HG03159 (cell line): ENCODE measurements around the gene PRDM16.

Experiments used
- ATAC-seq: cut with Tn5 transposase; IDR thresholded peaks from one replicate; pipeline ENCODE4 v1.9.1; 2021; ENCODE audit warnings: mild to moderate bottlenecking, moderate library complexity; ENCODE audit not compliant: unreplicated experiment

The PRDM16 gene

DNA sequence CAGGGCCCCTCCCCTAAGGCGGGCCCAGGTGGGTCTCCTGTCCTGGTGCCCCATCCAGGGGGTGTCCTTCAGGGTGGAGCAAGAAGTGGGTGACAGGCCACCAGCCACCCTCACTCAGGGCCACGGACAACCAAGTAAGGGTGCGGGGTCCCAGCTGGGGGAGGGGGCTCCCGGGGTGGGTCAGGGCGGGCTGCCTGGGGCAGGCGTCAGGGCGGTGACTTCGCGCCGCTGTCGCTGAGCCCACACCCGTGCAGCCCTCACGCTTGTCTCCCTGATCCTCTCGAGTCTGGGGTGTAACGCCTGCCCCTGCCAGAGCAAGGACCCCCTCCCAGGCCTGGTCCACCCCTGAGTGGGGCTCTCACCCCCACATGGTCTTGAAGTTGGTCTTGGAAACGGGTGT lies 407.7 kb downstream of the PRDM16 start:
- no peak for ATAC-seq

DNA sequence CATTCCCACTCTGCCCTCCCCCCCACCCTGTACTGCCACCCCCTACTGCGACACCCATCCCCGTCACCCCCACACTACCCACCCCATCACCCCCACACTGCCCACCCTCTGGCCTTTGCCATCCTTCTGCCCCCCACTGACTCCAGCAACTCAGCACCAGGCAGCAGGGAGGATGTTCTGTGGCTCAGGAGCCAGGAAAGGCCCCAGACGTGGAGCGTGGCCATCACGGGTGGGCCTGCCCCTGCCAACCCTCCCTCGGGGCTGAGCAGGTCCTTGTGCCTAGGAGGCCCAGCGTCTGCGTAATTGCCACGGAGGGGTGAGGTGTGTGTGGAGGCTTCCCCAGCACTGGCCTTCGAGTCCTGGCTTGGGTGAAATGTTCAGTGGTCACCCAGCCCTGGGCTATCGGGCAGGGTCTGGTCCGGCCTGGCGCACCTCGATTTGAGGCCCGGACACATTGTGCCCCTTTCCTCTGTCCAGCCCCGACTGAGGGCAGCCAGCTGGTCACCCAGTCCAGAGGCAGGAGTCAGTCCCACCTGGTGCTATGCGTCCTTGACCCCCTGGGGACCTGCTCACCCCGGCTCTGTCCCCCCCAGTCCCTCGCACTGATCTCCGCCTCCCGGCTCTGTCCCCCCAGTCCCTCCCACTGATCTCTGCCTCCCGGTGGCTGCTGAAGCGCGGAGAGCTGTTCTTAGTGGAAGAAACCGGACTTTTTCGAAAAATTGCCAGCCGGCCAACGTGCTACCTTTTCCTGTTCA lies 408.4 kb downstream of the PRDM16 start:
- no peak for ATAC-seq

DNA sequence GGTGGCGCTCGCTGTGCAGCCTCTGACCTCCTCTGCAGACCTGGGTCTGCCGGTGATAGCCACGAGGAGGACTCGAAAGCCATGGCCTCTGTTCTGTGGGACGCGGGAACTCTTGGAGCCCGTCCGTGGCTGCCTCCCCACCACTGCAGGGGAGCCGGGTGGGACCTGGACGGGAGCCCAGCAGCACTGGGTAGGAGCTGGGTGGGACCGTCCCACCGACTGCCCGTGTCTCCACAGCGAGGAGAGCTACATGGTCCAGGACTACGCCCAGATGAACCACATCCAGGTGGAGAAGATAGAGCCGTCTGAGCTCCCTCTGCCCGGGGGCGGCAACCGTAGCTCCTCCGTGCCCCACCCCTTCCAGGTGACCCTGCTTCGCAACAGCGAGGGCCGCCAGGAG lies 409.2 kb downstream of the PRDM16 start:
- no peak for ATAC-seq

DNA sequence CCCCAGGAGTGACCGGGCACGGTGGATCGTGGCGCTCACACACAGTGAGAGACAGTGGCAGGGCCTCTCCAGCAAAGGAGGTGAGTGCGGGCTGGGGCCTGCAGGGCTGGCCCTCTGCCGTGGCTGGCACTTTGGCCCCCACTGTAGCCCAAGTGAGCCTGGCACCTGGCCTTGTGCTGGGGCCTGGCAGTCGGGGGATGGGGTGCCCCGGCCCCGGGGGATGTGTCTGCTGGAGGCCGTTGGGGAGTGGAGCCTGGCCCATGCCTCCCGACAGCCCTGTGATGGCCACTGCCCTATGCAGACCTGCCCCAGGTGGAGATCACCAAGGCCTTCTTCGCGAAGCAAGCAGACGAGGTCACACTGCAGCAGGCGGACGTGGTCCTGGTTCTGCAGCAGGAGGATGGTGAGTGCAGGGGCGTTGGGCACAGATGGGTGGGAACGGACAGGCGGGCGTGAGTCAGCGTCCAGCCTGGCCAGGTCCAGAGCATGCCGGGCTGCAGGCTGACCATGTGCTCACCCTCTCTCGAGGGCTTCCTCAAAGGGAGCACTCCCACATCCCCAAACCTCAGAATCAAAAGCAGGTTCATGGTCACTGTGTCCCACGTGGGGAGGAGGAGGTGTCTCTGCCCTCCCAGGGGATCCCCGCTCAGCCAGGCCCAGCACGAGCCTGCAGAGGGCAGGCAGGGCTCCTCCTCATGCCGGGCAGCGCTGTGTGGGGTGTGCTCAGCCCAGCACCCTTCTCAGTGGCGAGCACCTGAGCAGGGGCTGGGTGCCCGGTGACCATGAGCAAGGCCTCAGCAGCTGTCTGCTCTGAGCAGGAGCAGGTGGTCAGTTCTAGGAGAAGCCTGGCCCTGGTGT lies 410.7 kb downstream of the PRDM16 start:
- no peak for ATAC-seq

DNA sequence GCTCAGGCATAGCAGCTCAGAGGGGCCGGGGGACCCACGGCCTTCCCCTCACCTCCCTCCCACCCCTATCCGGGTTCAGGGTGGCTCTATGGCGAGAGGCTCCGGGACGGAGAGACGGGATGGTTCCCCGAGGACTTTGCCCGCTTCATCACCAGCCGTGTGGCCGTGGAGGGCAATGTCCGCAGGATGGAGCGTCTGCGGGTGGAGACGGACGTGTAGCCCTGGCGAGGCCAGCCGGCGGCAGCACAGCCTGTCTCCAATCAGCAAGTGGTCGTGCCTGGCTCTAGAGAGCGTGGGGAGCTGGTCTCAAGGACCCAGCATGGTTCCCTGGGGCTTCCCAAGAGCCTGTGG lies 411.3 kb downstream of the PRDM16 start:
- ATAC-seq: no peak

DNA sequence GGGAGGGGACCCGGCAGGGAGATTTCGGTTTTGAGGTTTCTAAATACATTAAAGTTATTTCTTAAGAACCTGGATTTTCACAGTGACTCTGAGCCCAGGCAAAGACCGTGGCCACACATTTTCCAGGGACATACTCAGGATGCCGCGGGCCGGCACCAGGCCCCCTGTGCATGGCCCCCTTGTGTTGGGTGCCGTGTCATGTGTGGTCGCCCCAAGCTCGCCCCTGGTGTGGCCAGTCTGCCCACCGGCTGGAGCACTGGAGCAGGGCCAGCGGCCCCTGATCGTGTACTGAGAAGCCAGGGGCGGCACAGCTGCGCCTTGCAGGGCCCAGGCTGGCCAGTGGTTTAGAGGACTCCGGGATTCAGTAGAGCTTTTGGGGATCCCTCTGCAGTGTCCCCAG lies 412.0 kb downstream of the PRDM16 start:
- ATAC-seq: no peak

DNA sequence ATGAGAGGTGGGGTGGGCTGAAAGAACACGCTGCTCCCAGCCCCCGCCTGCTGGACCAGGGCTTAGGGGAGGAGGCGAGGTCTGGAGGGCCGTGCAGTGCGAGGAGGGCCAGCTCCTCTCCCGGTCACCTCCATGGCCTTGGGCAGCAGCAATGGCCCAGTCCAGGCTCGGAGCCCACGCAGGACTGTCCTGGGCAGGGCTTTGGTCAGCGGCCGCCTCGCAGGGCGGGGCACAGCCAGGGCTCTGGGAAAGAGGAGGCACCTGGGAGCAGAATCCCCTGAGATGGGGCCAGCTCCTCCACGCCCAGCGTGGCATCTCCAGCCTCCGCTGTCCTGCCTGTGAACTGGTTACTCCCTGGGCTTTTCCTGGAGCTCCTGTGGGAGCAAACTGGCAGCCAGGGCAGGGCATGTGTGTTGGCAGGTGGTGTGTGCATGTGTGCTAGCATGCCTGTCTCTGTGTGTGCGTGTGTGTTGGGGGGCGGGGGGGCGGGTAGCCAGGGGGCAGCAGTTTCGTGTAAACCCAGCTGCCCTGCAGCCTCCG lies 412.9 kb downstream of the PRDM16 start:
- ATAC-seq: no peak

DNA sequence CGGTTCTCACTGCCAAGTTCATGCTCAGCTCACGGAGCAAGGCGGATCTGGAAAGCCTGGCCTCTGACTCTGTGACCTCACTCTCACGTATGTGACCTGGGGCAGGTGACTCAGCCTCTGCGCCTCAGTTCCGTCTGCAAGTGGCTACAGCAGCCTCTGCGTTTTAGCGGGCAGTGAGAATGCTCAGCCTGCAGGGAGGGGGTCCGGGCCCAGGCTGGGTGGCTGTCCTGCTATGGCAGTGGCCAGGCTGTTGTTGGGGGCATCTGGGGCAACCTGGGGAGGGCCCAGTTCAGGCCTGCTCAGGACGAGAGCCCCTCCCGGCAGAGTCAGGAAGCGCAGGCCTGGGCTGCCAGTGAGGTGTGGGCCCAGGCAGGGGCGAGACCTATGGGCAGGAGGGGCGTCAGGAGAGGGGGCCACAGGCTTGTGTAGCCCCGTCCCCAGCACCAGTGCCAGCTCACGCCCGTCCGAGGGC lies 413.4 kb downstream of the PRDM16 start:
- ATAC-seq: no peak

DNA sequence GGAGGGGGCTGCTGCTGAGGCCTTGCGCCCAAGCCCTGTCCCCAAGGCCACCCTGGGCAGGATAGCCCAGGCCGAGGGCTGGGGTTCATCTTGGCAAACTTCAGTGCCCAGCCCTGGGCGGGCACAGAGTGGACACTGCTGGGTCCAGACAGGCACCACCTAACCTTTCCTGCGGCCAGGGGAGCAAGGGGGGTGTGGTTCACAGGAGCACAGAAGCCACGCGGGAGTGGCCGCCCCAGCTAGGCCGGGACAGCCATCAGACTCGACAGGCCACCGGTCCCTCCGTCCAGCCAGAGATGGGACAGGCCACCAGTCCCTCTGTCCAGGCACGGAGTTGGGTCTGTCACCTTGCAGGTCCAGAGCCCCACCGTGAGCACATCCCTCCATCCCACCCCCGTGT lies 414.4 kb downstream of the PRDM16 start:
- no peak for ATAC-seq

DNA sequence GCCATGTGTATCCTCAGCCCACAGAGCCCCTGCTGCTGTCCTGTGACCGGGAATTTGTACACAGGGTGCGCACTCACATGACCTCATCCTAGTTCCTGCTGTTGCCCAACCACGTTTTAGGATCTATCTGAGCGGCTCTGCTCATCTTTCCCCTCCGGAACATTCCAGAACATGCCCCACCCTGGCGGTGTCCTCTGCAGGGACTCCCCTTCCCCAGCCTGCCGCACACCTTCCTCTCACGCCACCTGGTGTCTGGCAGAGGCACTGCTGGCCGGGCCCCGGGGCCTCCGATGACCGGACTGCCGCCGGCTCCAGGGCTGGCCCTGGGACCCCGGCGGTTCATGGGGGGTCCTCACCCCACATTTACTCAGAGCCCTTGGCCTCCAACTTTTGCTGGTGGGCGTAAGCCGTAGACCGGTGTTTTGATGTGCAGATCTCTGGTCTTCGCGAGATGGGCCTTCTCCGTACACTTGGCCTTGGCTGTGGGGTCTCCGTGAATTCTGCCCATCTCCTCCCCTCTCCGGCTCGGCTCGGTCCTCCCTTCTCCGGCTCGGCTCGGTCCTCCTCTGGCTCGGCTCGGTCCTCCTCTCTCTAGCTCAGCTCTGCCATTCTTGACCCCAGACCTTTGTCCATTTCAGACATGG lies 414.9 kb downstream of the PRDM16 start:
- ATAC-seq: no peak

DNA sequence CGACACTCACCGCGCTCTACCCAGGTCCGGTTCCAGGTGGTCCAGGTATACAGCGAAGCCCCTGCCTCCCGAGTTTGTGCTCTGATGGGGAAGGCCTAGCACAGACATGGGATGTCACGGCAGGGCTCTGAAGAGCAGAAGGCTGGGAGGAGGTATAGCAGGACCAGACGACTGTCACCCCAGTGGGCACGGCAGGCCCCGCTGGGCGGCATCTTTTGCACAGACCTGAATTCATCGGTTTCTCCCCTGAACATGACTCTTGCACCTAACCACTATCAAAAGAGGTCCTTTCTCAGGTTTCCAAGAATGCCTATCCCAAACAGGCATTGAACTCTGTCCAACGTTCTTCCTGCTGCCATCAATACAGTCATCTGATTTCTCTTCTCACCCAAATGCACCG lies 416.0 kb downstream of the PRDM16 start:
- ATAC-seq: no peak
